Right lobe of liver (tissue), 6 donors: ENCODE data around the gene RPA1. TPM values are rescaled to one million over a fixed set of nuclear protein-coding genes. Genes with fewer than 3 reads are reported as not detected.
A peak's percentile ranks its signal among the peaks of the same experiment; 100 is the strongest.

ENCODE experiments used
- ATAC-seq, 4 donors: fragments of 200-7000 bp; cut with Tn5 transposase; one replicate each; pipeline ENCODE4 v1.9.1; 2020; ENCODE audit warnings: mild to moderate bottlenecking in 4 of 4, moderate library complexity in 4 of 4
- DNase-seq, 3 donors: peaks; one replicate each; pipeline ENCODE4 v3.0.0-alpha.2; 2020
- H3K27ac ChIP-seq, 3 donors: fragments of 200-600 bp; one replicate each; pipeline ENCODE4 v1.8.0; 2022
- H3K27me3 ChIP-seq, 2 donors: fragments of 200-600 bp; one replicate each; pipeline ENCODE4 v1.8.0; 2022
- H3K36me3 ChIP-seq, 4 donors: fragments of 200-600 bp; sonication (generic) in 1 of 4; one replicate each; pipeline versions ENCODE4 v1.5.1 to v1.8.0; 2017 to 2022; ENCODE audit warnings: control low read depth in 1 of 4
- H3K4me1 ChIP-seq, 4 donors: fragments of 200-600 bp; sonication (generic) in 1 of 4; one replicate each; pipeline versions ENCODE4 v1.5.1 to v1.8.0; 2017 to 2022; ENCODE audit warnings: control low read depth in 1 of 4
- H3K4me3 ChIP-seq, 3 donors: fragments of 200-600 bp; one replicate each; pipeline ENCODE4 v1.8.0; 2022
- H3K9me3 ChIP-seq, 4 donors: fragments of 200-600 bp; sonication (generic) in 1 of 4; one replicate each; pipeline versions ENCODE4 v1.5.1 to v1.8.0; 2017 to 2022; ENCODE audit warnings: control low read depth in 1 of 4
- POLR2A ChIP-seq: fragments of 450-650 bp; IDR thresholded peaks from one replicate; pipeline ENCODE4 v1.6.1; 2017; ENCODE audit warnings: antibody characterized with exemption, mild to moderate bottlenecking
- WGBS: methylation state at CpG from one replicate; pipeline ENCODE4 v1.1.6; 2018; ENCODE audit warnings: low coverage, low lambda C conversion rate; ENCODE audit not compliant: insufficient coverage; ENCODE audit errors: missing lambda C conversion rate; 5-methylcytosine and 5-hydroxymethylcytosine counted together
- intact Hi-C, 2 donors: fragments of 100-400 bp; cut with DNase I; formaldehyde crosslinking; loops; one replicate each; pipeline versions ENCODE4 v1.11.2 to v1.14.1; 2022
- total RNA-seq, 6 experiments: library from RNA; depleted of rRNA in 2 of 6; stranded (reverse); fragments of >200 nt in 2 of 6; fragmentation: NEBNext Ultra II Directional in 3 of 6; extraction: Animal tissue kit (Norgen Biotek cat#: 25700) in 3 of 6; gene quantifications; one replicate each; pipeline versions ENCODE4 v1.1.0 to v1.2.4, GENCODE V29; 2016 to 2023
- TF ChIP-seq, protein P1 (sequence below), 4 donors: fragments of 200-600 bp in 3 of 4; fragments of 450-650 bp in 1 of 4; IDR thresholded peaks; one replicate each; pipeline versions ENCODE4 v1.5.1 to v1.8.0; 2016 to 2022; ENCODE audit warnings: antibody characterized with exemption in 4 of 4, mild to moderate bottlenecking in 2 of 4
- donor health status: DM: no; HTN: yes; CAD: no.
- donor health status: DM: no; HTN: no; CAD: no.
- donor health status: DM: no; HTN: no; CAD: no.
- donor health status: DM: no; HTN: yes; CAD: no.
- donor health status: DM: no; HTN: yes; CAD: no.

RPA1 gene
- total RNA-seq, 6 experiments from 2014 or later: 10.9 to 35.5 (median 29.2) TPM

DNA sequence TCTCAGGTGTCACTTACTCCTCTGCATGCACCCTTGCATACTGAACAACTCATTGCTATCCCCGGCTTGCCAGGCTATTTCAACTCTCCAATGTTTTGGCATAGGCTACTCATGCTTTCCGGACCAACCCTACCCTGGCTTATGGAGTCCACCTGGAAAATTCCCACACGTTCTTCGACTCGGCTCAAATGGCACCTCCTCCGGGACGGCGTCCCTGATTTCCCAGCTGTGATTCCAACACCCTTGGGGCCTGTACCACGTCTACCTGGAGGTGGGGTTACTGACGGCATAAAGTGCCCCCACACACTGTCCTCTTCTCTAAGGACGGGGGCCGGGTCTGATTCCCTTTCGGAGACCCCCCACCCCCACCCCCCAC is 601 bp upstream of the RPA1 start:
- DNase-seq: peak in 1 of 3 donors; percentile 31
- intact Hi-C loops: no loop called here
- Histone ChIP-seq H3K9me3 (no peaks in the 10 kb centered on the region), H3K4me1 (peaks cover 0 to 8% (median 4%) of the 10 kb centered on the region in 4 donors), H3K36me3 (peaks cover 0 to 18% (median 5%) of the 10 kb centered on the region in 4 donors), H3K27me3 (no peaks in the 10 kb centered on the region), H3K4me3 (peak overlapping the region; percentile 86 to 93 (median 91)), H3K27ac (peak overlapping the region; percentile 51 to 80 (median 72))
- WGBS: under 1% methylated on average over 13 of the region's 13 CpGs
- peak; percentile 27 to 35 (median 32) for ATAC-seq
- TF ChIP-seq POLR2A: no peak
- TF ChIP-seq, protein P1, sequence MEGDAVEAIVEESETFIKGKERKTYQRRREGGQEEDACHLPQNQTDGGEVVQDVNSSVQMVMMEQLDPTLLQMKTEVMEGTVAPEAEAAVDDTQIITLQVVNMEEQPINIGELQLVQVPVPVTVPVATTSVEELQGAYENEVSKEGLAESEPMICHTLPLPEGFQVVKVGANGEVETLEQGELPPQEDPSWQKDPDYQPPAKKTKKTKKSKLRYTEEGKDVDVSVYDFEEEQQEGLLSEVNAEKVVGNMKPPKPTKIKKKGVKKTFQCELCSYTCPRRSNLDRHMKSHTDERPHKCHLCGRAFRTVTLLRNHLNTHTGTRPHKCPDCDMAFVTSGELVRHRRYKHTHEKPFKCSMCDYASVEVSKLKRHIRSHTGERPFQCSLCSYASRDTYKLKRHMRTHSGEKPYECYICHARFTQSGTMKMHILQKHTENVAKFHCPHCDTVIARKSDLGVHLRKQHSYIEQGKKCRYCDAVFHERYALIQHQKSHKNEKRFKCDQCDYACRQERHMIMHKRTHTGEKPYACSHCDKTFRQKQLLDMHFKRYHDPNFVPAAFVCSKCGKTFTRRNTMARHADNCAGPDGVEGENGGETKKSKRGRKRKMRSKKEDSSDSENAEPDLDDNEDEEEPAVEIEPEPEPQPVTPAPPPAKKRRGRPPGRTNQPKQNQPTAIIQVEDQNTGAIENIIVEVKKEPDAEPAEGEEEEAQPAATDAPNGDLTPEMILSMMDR (IDR thresholded peaks at IDR 0.05): no peak

DNA sequence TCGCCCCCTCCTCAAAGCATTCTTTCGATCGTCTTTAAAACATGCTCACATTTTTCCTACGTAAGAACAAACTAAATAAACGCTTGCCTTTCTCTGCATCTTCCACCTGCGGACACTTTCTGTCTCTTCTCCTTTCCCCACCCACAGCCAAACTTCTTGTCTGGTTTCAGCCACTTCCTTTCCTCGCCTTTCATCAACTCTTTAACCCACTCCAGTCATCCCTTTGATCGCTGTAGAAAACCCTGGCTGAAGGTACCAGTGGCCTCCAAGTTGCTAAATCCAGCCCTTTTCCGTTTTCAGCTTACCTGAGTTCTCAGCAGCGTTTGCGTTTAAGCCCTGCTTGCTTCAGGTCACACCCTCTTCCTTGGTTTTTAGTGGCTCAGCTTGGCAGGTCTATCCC is 483 bp downstream of the RPA1 start:
- peak overlapping the region; percentile 44 to 80 (median 72) for H3K27ac ChIP-seq
- TF ChIP-seq, protein P1 (IDR thresholded peaks at IDR 0.05): no peak
- no peak for TF ChIP-seq POLR2A
- intact Hi-C loops: no loop called here
- H3K4me1 ChIP-seq: peaks cover 0 to 8% (median 4%) of the 10 kb centered on the region in 4 donors
- no peak for ATAC-seq
- H3K4me3 ChIP-seq: peak overlapping the region; percentile 86 to 93 (median 91)
- H3K9me3 ChIP-seq: no peaks in the 10 kb centered on the region
- 1% methylated on average over 11 of the region's 11 CpGs for WGBS
- no peaks in the 10 kb centered on the region for H3K27me3 ChIP-seq
- peaks cover 0 to 18% (median 3%) of the 10 kb centered on the region in 4 donors for H3K36me3 ChIP-seq
- no peak for DNase-seq

DNA sequence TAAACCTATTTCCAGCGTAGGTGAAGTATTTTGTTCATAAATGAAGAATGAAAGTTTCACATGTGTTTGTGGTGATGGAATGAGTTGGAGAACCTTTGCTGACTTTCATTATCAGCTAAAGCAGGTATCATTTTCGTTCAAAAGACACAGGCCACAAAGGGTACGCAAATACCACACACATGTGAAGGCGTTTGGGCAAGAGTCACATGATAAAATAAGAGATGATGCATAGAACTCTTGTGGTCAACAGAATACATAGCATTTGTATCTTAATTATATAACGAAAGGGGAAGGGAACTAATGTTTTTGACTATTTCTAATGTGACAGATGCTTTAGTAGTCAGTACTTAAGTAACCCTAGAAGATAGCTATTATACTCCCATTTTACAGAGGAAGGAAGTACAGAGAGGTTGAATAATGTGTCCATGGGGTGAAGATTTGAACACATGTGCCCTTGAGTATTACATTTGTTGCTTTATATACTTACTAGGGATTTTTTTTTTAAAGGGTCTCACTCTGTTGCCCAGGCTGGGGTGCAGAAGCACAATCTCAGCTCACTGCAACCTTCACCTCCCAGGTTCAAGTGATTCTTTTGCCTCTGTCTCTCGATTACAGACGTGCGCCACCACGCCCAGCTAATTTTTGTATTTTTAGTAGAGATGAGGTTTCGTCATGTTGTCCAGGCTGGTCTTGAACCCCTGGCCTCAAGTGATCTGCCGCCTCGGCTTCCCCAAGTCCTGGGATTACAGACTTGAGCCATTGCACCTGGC is 4.8 kb downstream of the RPA1 start:
- DNase-seq (no peak), ATAC-seq (no peak)
- H3K27ac ChIP-seq: no peak overlapping the region
- WGBS: 84% methylated on average over 12 of the region's 12 CpGs
- peaks cover 0 to 3% (median 0%) of the 10 kb centered on the region in 4 donors for H3K36me3 ChIP-seq
- intact Hi-C loops: no loop called here
- H3K4me3 ChIP-seq: no peak overlapping the region
- no peaks in the 10 kb centered on the region for H3K27me3 ChIP-seq
- H3K4me1 ChIP-seq: peaks cover 0 to 8% (median 2%) of the 10 kb centered on the region in 4 donors
- TF ChIP-seq, protein P1 (IDR thresholded peaks at IDR 0.05): no peak
- no peak for TF ChIP-seq POLR2A
- no peaks in the 10 kb centered on the region for H3K9me3 ChIP-seq

DNA sequence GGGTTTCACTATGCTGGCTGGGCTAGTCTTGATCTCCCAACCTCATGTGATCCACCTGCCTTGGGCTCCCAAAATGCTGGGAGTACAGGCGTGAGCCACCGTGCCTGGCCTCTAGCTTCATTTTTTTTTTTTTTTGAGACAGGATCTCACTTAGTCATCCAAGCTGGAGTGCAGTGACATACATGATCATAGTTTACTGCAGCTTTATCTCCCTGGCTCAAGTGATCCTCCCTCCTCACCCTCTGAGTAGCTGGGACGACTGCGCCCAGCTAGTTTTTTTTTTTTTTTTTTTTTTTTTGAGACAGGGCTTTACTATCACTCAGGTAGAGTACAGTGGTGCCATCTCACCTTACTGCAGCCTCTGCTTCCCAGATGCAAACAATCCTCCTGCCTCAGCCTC is 9.7 kb downstream of the RPA1 start:
- intact Hi-C loops: no loop called here
- Histone ChIP-seq H3K4me3 (no peak overlapping the region), H3K27ac (no peak overlapping the region), H3K4me1 (no peaks in the 10 kb centered on the region), H3K9me3 (no peaks in the 10 kb centered on the region), H3K36me3 (peaks cover 0 to 20% (median 9%) of the 10 kb centered on the region in 4 donors), H3K27me3 (no peaks in the 10 kb centered on the region)
- ATAC-seq: no peak
- DNase-seq: no peak
- WGBS: 100% methylated on average over 2 of the region's 4 CpGs
- TF ChIP-seq, protein P1 (IDR thresholded peaks at IDR 0.05): no peak
- no peak for TF ChIP-seq POLR2A
